ENCODE measurements around the gene ACAP3. TPM values are rescaled to one million over a fixed set of nuclear protein-coding genes. Genes with fewer than 3 reads are reported as not detected.

Gene ACAP3
- total RNA-seq, 1 donor = 16.8 TPM

GRCh38 chr1:1282998-1283397 is 24.7 kb downstream of the ACAP3 start:
- Histone ChIP-seq H3K4me3 (ENCODE audit: low read length) (no peak overlapping the region), H3K27me3 (ENCODE audit: insufficient read depth, low read length) (no peaks in the 10 kb centered on the region), H3K4me1 (ENCODE audit: insufficient read depth, low read length) (no peaks in the 10 kb centered on the region), H3K9me3 (ENCODE audit: low read depth, low read length) (no peaks in the 10 kb centered on the region)

- no peak overlapping the region for H3K4me3 ChIP-seq (ENCODE audit: low read length)
Observed at GRCh38 chr1:1281533-1282321, 26.0 kb downstream of the ACAP3 start.

GRCh38 chr1:1280782-1281481 is 26.8 kb downstream of the ACAP3 start:
- Histone ChIP-seq H3K4me3 (ENCODE audit: low read length) (no peak overlapping the region), H3K4me1 (ENCODE audit: insufficient read depth, low read length) (no peaks in the 10 kb centered on the region), H3K27me3 (ENCODE audit: insufficient read depth, low read length) (no peaks in the 10 kb centered on the region), H3K9me3 (ENCODE audit: low read depth, low read length) (no peaks in the 10 kb centered on the region)

More at GRCh38 chr1:1281533-1282321, 26.0 kb downstream of the ACAP3 start:
- Histone ChIP-seq H3K9me3 (ENCODE audit: low read depth, low read length) (no peaks in the 10 kb centered on the region), H3K4me1 (ENCODE audit: insufficient read depth, low read length) (no peaks in the 10 kb centered on the region), H3K27me3 (ENCODE audit: insufficient read depth, low read length) (no peaks in the 10 kb centered on the region)

- Histone ChIP-seq H3K27me3 (ENCODE audit: insufficient read depth, low read length) (no peaks in the 10 kb centered on the region), H3K9me3 (ENCODE audit: low read depth, low read length) (no peaks in the 10 kb centered on the region), H3K4me1 (ENCODE audit: insufficient read depth, low read length) (peaks cover 7% of the 10 kb centered on the region), H3K4me3 (ENCODE audit: low read length) (no peak overlapping the region)
Observed at GRCh38 chr1:1279028-1279427, 28.7 kb downstream of the ACAP3 start.

- Histone ChIP-seq H3K4me3 (ENCODE audit: low read length) (no peak overlapping the region), H3K9me3 (ENCODE audit: low read depth, low read length) (no peaks in the 10 kb centered on the region), H3K4me1 (ENCODE audit: insufficient read depth, low read length) (peaks cover 7% of the 10 kb centered on the region), H3K27me3 (ENCODE audit: insufficient read depth, low read length) (no peaks in the 10 kb centered on the region)
Observed at GRCh38 chr1:1278620-1279019, 29.1 kb downstream of the ACAP3 start.

GRCh38 chr1:1275836-1276235 is 31.9 kb downstream of the ACAP3 start:
- peaks cover 30% of the 10 kb centered on the region for H3K4me1 ChIP-seq (ENCODE audit: insufficient read depth, low read length)
- no peaks in the 10 kb centered on the region for H3K27me3 ChIP-seq (ENCODE audit: insufficient read depth, low read length)
- no peak overlapping the region for H3K4me3 ChIP-seq (ENCODE audit: low read length)
- H3K9me3 ChIP-seq (ENCODE audit: low read depth, low read length) = no peaks in the 10 kb centered on the region

GRCh38 chr1:1274931-1275431 is 32.7 kb downstream of the ACAP3 start:
- Histone ChIP-seq H3K9me3 (ENCODE audit: low read depth, low read length) (no peaks in the 10 kb centered on the region), H3K27me3 (ENCODE audit: insufficient read depth, low read length) (no peaks in the 10 kb centered on the region), H3K4me1 (ENCODE audit: insufficient read depth, low read length) (peaks cover 39% of the 10 kb centered on the region), H3K4me3 (ENCODE audit: low read length) (no peak overlapping the region)

- peaks cover 42% of the 10 kb centered on the region for H3K4me1 ChIP-seq (ENCODE audit: insufficient read depth, low read length)
- H3K9me3 ChIP-seq (ENCODE audit: low read depth, low read length) = no peaks in the 10 kb centered on the region
- H3K4me3 ChIP-seq (ENCODE audit: low read length) = peak overlapping the region; percentile 92
- H3K27me3 ChIP-seq (ENCODE audit: insufficient read depth, low read length) = no peaks in the 10 kb centered on the region
Observed at GRCh38 chr1:1274299-1274930, 33.3 kb downstream of the ACAP3 start.

GRCh38 chr1:1273512-1274298 is 34.0 kb downstream of the ACAP3 start, which contains the start of gene UBE2J2:
UBE2J2 (minus strand) TSS chr1:1273854; CDS start chr1:1267992, 5,862 bp downstream.
- peaks cover 42% of the 10 kb centered on the region for H3K4me1 ChIP-seq (ENCODE audit: insufficient read depth, low read length)
- H3K9me3 ChIP-seq (ENCODE audit: low read depth, low read length) = no peaks in the 10 kb centered on the region
- H3K4me3 ChIP-seq (ENCODE audit: low read length) = peak within 1 kb of the TSS; percentile 92
- no peaks in the 10 kb centered on the region for H3K27me3 ChIP-seq (ENCODE audit: insufficient read depth, low read length)

GRCh38 chr1:1273209-1273511 is 34.6 kb downstream of the ACAP3 start:
- H3K27me3 ChIP-seq (ENCODE audit: insufficient read depth, low read length) = no peaks in the 10 kb centered on the region
- peak overlapping the region; percentile 92 for H3K4me3 ChIP-seq (ENCODE audit: low read length)
- peaks cover 42% of the 10 kb centered on the region for H3K4me1 ChIP-seq (ENCODE audit: insufficient read depth, low read length)
- no peaks in the 10 kb centered on the region for H3K9me3 ChIP-seq (ENCODE audit: low read depth, low read length)

- no peaks in the 10 kb centered on the region for H3K27me3 ChIP-seq (ENCODE audit: insufficient read depth, low read length)
- no peaks in the 10 kb centered on the region for H3K9me3 ChIP-seq (ENCODE audit: low read depth, low read length)
- H3K4me1 ChIP-seq (ENCODE audit: insufficient read depth, low read length) = peaks cover 42% of the 10 kb centered on the region
- peak overlapping the region; percentile 92 for H3K4me3 ChIP-seq (ENCODE audit: low read length)
Observed at GRCh38 chr1:1272341-1273208, 35.2 kb downstream of the ACAP3 start.

- Histone ChIP-seq H3K4me1 (ENCODE audit: insufficient read depth, low read length) (peaks cover 42% of the 10 kb centered on the region), H3K9me3 (ENCODE audit: low read depth, low read length) (no peaks in the 10 kb centered on the region), H3K4me3 (ENCODE audit: low read length) (no peak overlapping the region), H3K27me3 (ENCODE audit: insufficient read depth, low read length) (no peaks in the 10 kb centered on the region)
Observed at GRCh38 chr1:1270813-1271212, 36.9 kb downstream of the ACAP3 start.

- Histone ChIP-seq H3K4me1 (ENCODE audit: insufficient read depth, low read length) (peaks cover 34% of the 10 kb centered on the region), H3K4me3 (ENCODE audit: low read length) (no peak overlapping the region), H3K27me3 (ENCODE audit: insufficient read depth, low read length) (no peaks in the 10 kb centered on the region), H3K9me3 (ENCODE audit: low read depth, low read length) (no peaks in the 10 kb centered on the region)
Observed at GRCh38 chr1:1268284-1268682, 39.4 kb downstream of the ACAP3 start.
